ENCODE results near the gene RPS6KA2.

The RPS6KA2 gene

DNA sequence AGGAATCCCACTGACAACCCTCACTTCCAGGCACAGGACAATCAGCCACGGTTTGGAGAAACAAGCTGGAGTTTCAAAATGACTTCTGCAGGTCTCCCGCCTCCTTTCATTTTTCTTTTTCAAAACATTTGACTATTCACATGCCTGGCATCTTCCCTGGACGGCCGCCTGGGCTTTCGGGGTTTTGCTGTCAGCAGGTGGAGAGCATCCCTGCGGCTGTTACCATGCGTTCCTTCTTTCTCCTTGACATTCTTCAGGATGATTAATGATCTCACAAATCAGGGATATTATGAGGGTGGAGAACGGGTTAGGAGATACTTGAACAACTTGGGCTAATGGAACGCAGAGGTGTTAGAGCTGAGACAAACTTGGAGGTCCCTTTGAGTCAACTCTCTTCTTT, 101.5 kb downstream of the RPS6KA2 start:
- H3K4me3 ChIP-seq (replicated peaks; ENCODE audit: insufficient read depth, low read length), result no peak overlapping the region
- H3K27me3 ChIP-seq (ENCODE audit: insufficient read depth, poor library complexity, severe bottlenecking), result no peaks in the 10 kb centered on the region
- H3K27ac ChIP-seq (replicated peaks), result no peak overlapping the region
- no peak for TF ChIP-seq GABPA (IDR thresholded peaks at IDR 0.05; ENCODE audit: low read depth)
- no peak for TF ChIP-seq CTCF (IDR thresholded peaks at IDR 0.05; ENCODE audit: insufficient read depth, low read length)
- no peak for TF ChIP-seq REST (IDR thresholded peaks at IDR 0.05; ENCODE audit: insufficient replicate concordance, low read depth)
- no peak for TF ChIP-seq POLR2AphosphoS5 (IDR thresholded peaks at IDR 0.05; ENCODE audit: low read depth)
- no peak for TF ChIP-seq SPI1 (IDR thresholded peaks at IDR 0.05; ENCODE audit: borderline replicate concordance, low read depth)
- no peak for DNase-seq (ENCODE audit: low read depth in 1 of 2, low spot score in 1 of 2)

DNA sequence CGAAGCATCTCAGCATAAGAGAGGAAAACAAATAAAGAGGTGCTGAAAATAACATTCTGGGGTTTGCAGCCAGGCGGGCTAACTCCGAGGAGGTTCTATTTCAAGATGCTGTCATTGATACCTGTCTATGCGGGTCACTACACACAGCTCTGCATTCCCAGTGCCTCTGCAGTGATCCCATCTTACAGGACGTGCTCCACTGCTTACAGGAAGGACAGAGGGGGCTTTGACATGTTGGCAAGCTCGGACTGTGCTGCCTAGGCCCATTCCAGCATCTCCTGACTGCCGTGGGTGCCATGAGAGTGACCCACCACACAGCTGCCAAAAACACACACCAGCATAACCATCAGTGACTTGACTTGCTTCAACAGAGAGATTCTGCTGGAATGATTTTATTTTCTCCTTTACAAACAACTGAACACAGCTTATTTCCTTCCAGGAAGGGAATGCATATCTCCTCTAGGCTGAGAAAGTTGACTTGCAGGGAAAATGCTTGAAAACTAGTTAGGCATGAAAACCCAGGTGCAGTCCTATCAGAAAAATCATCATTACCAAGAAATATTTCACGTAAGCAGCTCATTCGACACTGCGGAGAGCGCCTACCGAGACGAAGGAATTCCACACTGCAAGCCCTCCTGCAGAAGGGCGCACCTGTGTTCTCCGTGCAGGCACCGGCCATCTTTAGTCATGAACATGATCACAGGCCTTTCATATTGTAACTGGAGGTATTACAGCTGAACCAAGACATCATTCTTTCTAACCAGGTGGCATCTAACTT, 103.1 kb downstream of the RPS6KA2 start:
- no peak for DNase-seq (ENCODE audit: low read depth in 1 of 2, low spot score in 1 of 2)
- H3K4me3 ChIP-seq (replicated peaks; ENCODE audit: insufficient read depth, low read length), result no peak overlapping the region
- H3K27ac ChIP-seq (replicated peaks), result no peak overlapping the region
- no peaks in the 10 kb centered on the region for H3K27me3 ChIP-seq (ENCODE audit: insufficient read depth, poor library complexity, severe bottlenecking)
- TF ChIP-seq GABPA (IDR thresholded peaks at IDR 0.05; ENCODE audit: low read depth) (no peak), REST (IDR thresholded peaks at IDR 0.05; ENCODE audit: insufficient replicate concordance, low read depth) (no peak), CTCF (IDR thresholded peaks at IDR 0.05; ENCODE audit: insufficient read depth, low read length) (no peak), POLR2AphosphoS5 (IDR thresholded peaks at IDR 0.05; ENCODE audit: low read depth) (no peak), SPI1 (IDR thresholded peaks at IDR 0.05; ENCODE audit: borderline replicate concordance, low read depth) (no peak)

GRCh38 chr6:166520905-166521834, 105.9 kb downstream of the RPS6KA2 start:
- TF ChIP-seq CTCF (IDR thresholded peaks at IDR 0.05; ENCODE audit: insufficient read depth, low read length), result no peak
- TF ChIP-seq SPI1 (IDR thresholded peaks at IDR 0.05; ENCODE audit: borderline replicate concordance, low read depth), result no peak
- TF ChIP-seq GABPA (IDR thresholded peaks at IDR 0.05; ENCODE audit: low read depth), result no peak
- TF ChIP-seq POLR2AphosphoS5 (IDR thresholded peaks at IDR 0.05; ENCODE audit: low read depth), result no peak
- TF ChIP-seq REST (IDR thresholded peaks at IDR 0.05; ENCODE audit: insufficient replicate concordance, low read depth), result no peak
- no peaks in the 10 kb centered on the region for H3K27me3 ChIP-seq (ENCODE audit: insufficient read depth, poor library complexity, severe bottlenecking)
- no peak overlapping the region for H3K27ac ChIP-seq (replicated peaks)
- H3K4me3 ChIP-seq (replicated peaks; ENCODE audit: insufficient read depth, low read length), result no peak overlapping the region
- no peak for DNase-seq (ENCODE audit: low read depth in 1 of 2, low spot score in 1 of 2)

Data from HL-60 (cell line).